HepG2 (cell line): ENCODE results near the gene MOGAT3. TPM values are rescaled to one million over a fixed set of nuclear protein-coding genes. Genes with fewer than 3 reads are reported as not detected.

Experiments used
- ATF6 ChIP-seq: sonication (generic); formaldehyde crosslinking; conservative IDR thresholded peaks from 2 replicates; pipeline ENCODE4 v1.4.0; 2020; ENCODE audit warnings: missing genetic modification reagents
- DDIT3 ChIP-seq: sonication (generic); formaldehyde crosslinking; IDR thresholded peaks from 2 replicates; pipeline ENCODE4 v1.4.0; 2020; ENCODE audit warnings: mild to moderate bottlenecking, missing genetic modification reagents
- EZH2 ChIP-seq: conservative IDR thresholded peaks from 2 replicates; pipeline ENCODE4 v1.6.1; 2012; ENCODE audit warnings: mild to moderate bottlenecking, low read depth, low read length, moderate library complexity
- MLX ChIP-seq: IDR thresholded peaks from 2 replicates; pipeline ENCODE4 v1.6.1; 2016
- MTF2 ChIP-seq: sonication (generic); formaldehyde crosslinking; IDR thresholded peaks from 2 replicates; pipeline ENCODE4 v1.5.0; 2020; ENCODE audit warnings: missing genetic modification reagents, borderline replicate concordance
- MXD4 ChIP-seq: IDR thresholded peaks from 2 replicates; pipeline ENCODE4 v1.6.1; 2016; ENCODE audit warnings: mild to moderate bottlenecking, missing biosample characterization, missing genetic modification reagents
- NCOR1 ChIP-seq: fragments of 200-600 bp; sonication (generic); IDR thresholded peaks from 2 replicates; pipeline ENCODE4 v1.7.0; 2017; ENCODE audit warnings: antibody characterized with exemption, low read length, borderline replicate concordance
- NFYB ChIP-seq: sonication (generic); formaldehyde crosslinking; IDR thresholded peaks from 2 replicates; pipeline ENCODE4 v1.4.0; 2020; ENCODE audit warnings: missing genetic modification reagents
- PPARG ChIP-seq: conservative IDR thresholded peaks from 2 replicates; pipeline ENCODE4 v1.6.1; 2016; ENCODE audit warnings: missing biosample characterization, missing genetic modification reagents
- SMAD3 ChIP-seq: sonication (generic); formaldehyde crosslinking; IDR thresholded peaks from 2 replicates; pipeline ENCODE4 v1.4.0; 2020; ENCODE audit warnings: missing genetic modification reagents
- SNAI1 ChIP-seq: sonication (generic); formaldehyde crosslinking; IDR thresholded peaks from 2 replicates; pipeline ENCODE4 v1.5.0; 2020; ENCODE audit warnings: mild to moderate bottlenecking, missing genetic modification reagents, borderline replicate concordance
- SOX13 ChIP-seq, 3 experiments: fragments of 450-650 bp in 1 of 3; sonication (generic) in 1 of 3; formaldehyde crosslinking in 1 of 3; IDR thresholded peaks in 2 of 3; conservative IDR thresholded peaks in 1 of 3; 2 replicates each; pipeline versions ENCODE4 v1.5.0 to v1.6.1; 2016 to 2020; ENCODE audit warnings: antibody characterized with exemption in 1 of 3, mild to moderate bottlenecking in 1 of 3, missing compliant biosample characterization in 1 of 3, missing genetic modification reagents in 1 of 3, moderate library complexity in 1 of 3
- TIGD3 ChIP-seq: sonication (generic); formaldehyde crosslinking; IDR thresholded peaks from 2 replicates; pipeline ENCODE4 v1.5.1; 2020; ENCODE audit warnings: mild to moderate bottlenecking, missing genetic modification reagents, borderline replicate concordance
- XRCC5 ChIP-seq: fragments of 200-400 bp; formaldehyde crosslinking; optimal IDR thresholded peaks from 2 replicates; pipeline ENCODE3; 2017; ENCODE audit warnings: mild to moderate bottlenecking, low read length
- ZKSCAN1 ChIP-seq: fragments of 150-350 bp; IDR thresholded peaks from 2 replicates; pipeline ENCODE4 v1.6.1; 2014; ENCODE audit warnings: low read length
- ZNF18 ChIP-seq: sonication (generic); formaldehyde crosslinking; IDR thresholded peaks from 2 replicates; pipeline ENCODE4 v1.8.0; 2022; ENCODE audit warnings: mild to moderate bottlenecking, missing genetic modification reagents; ENCODE audit not compliant: insufficient replicate concordance
- ZNF20 ChIP-seq: sonication (generic); formaldehyde crosslinking; IDR thresholded peaks from 2 replicates; pipeline ENCODE4 v1.4.0; 2020; ENCODE audit warnings: mild to moderate bottlenecking, moderate library complexity, missing genetic modification reagents
- ZNF234 ChIP-seq: sonication (generic); formaldehyde crosslinking; conservative IDR thresholded peaks from 2 replicates; pipeline ENCODE4 v1.5.1; 2020; ENCODE audit warnings: mild to moderate bottlenecking, missing genetic modification reagents
- ZNF274 ChIP-seq: sonication (generic); formaldehyde crosslinking; IDR thresholded peaks from 2 replicates; pipeline ENCODE4 v1.5.1; 2020; ENCODE audit warnings: mild to moderate bottlenecking, missing genetic modification reagents
- ZNF292 ChIP-seq: sonication (generic); formaldehyde crosslinking; IDR thresholded peaks from 2 replicates; pipeline ENCODE4 v1.8.1; 2022; ENCODE audit warnings: mild to moderate bottlenecking, low read depth, missing genetic modification reagents, borderline replicate concordance
- ZNF343 ChIP-seq: sonication (generic); formaldehyde crosslinking; IDR thresholded peaks from 2 replicates; pipeline ENCODE4 v1.4.0; 2020; ENCODE audit warnings: mild to moderate bottlenecking, missing genetic modification reagents
- ZNF589 ChIP-seq: sonication (generic); formaldehyde crosslinking; conservative IDR thresholded peaks from 2 replicates; pipeline ENCODE4 v1.8.0; 2022; ENCODE audit warnings: mild to moderate bottlenecking, moderate library complexity, missing genetic modification reagents
- ZNF724P ChIP-seq: sonication (generic); formaldehyde crosslinking; IDR thresholded peaks from 2 replicates; pipeline ENCODE4 v1.8.0; 2022; ENCODE audit warnings: missing genetic modification reagents, borderline replicate concordance
- polyA plus RNA-seq, 8 experiments: library from polyadenylated mRNA; depleted of rRNA in 3 of 8; stranded (reverse) in 7 of 8; unstranded in 1 of 8; fragments of >200 nt; fragmentation: Illumina TruSeq in 4 of 8; extraction: Trizol in 4 of 8; gene quantifications; 2 replicates each; pipeline versions ENCODE4 v1.2.1 to v1.2.3, GENCODE V29; 2011 to 2016; ENCODE audit warnings: low read depth in 4 of 8, missing spikeins in 1 of 8, mixed read lengths in 1 of 8; ENCODE audit not compliant: insufficient read depth in 1 of 8
- total RNA-seq, 5 experiments: library from RNA; depleted of rRNA; stranded (reverse); fragments of >200 nt; fragmentation: Illumina TruSeq; extraction: Trizol; gene quantifications; 2 replicates each; pipeline ENCODE4 v1.2.3, GENCODE V29; 2016; ENCODE audit warnings: low read depth in 1 of 5

Gene MOGAT3
- total and polyA plus RNA-seq, 2 of the 13 experiments (the other 11 are each of a cell fraction or from before 2014, with no cell fraction given), result 22.5 to 30.5 TPM

GRCh38 chr7:101165075-101165957 lies 35.5 kb downstream of the MOGAT3 start, which contains the start of gene VGF (continued):
- TF ChIP-seq ZNF343 (CRISPR knock-in tag) (peak; percentile 84; the same call in 1 of the 2 replicates), XRCC5 (peak; percentile 77), ZNF20 (peak; percentile 86; the same call in 1 of the 2 replicates), DDIT3 (0 out of 2 replicates have a peak, but pooled peaks have one; percentile 60), PPARG (CRISPR knock-in tag) (peak; percentile 89), ZNF292 (CRISPR knock-in tag) (no peak), SMAD3 (peak; percentile 99), SNAI1 (peak; percentile 99), NCOR1 (no peak), ATF6 (CRISPR knock-in tag) (peak; percentile 97; the same call in 1 of the 2 replicates), ZNF724P (CRISPR knock-in tag) (peak; percentile 96; the same call in 1 of the 2 replicates), TIGD3 (CRISPR knock-in tag) (peak; percentile 99; the same call in 1 of the 2 replicates), MXD4 (CRISPR knock-in tag) (peak; percentile 98), SOX13 (IDR thresholded peaks at IDR 0.05) (no peak), SOX13 (CRISPR knock-in tag; conservative IDR thresholded peaks at IDR 0.05 in 1 of 2, IDR thresholded peaks at IDR 0.05 in 1 of 2) (peak in 1 of 2 experiments; percentile 77; a peak in 2 of 4 replicates), NFYB (peak; percentile 66), ZKSCAN1 (no peak), ZNF274 (CRISPR knock-in tag) (peak; percentile 99), EZH2 (no peak), ZNF234 (CRISPR knock-in tag) (no peak; the same call in 1 of the 2 replicates), ZNF18 (peak; percentile 95), ZNF589 (CRISPR knock-in tag) (peak; percentile 98), MLX (CRISPR knock-in tag) (peak; percentile 86), MTF2 (CRISPR knock-in tag) (peak; percentile 91)
